Activated CD4-positive, alpha-beta memory T cell treated with anti-CD3 and anti-CD28 coated beads, Interleukin-2, amount 10 ng/mL, durations not matched to agents 7 days and 5 days (primary cell): Measurements from ENCODE around the gene KREMEN1. TPM values are rescaled to one million over a fixed set of nuclear protein-coding genes. Genes with fewer than 3 reads are reported as not detected.

ENCODE experiments used
- CTCF ChIA-PET: fragments of 350-600 bp; sonication (Branson Sonifier 250); formaldehyde crosslinking; loops from one replicate; lab custom pipeline; 2021; ENCODE audit warnings: antibody characterized with exemption, inconsistent platforms; lab: Charles Lee
- POLR2A ChIA-PET: fragments of 350-600 bp; sonication (Branson Sonifier 250); formaldehyde crosslinking; loops from one replicate; lab custom pipeline; 2021; ENCODE audit warnings: antibody characterized with exemption; lab: Charles Lee
- DNase-seq: peaks from one replicate; pipeline ENCODE4 v3.0.0-alpha.2; 2020
- H3K27ac Mint-ChIP-seq: one replicate; pipeline ENCODE4 v1.8.0; 2021; ENCODE audit warnings: mild to moderate bottlenecking, mixed read lengths
- H3K27me3 Mint-ChIP-seq: one replicate; pipeline ENCODE4 v1.8.0; 2021; ENCODE audit warnings: mixed read lengths
- H3K36me3 Mint-ChIP-seq: one replicate; pipeline ENCODE4 v1.8.0; 2021; ENCODE audit warnings: low read depth, mixed read lengths
- H3K4me1 Mint-ChIP-seq: one replicate; pipeline ENCODE4 v1.8.0; 2021; ENCODE audit warnings: mixed read lengths
- H3K4me3 Mint-ChIP-seq: one replicate; pipeline ENCODE4 v1.8.0; 2021; ENCODE audit warnings: mild to moderate bottlenecking, mixed read lengths
- H3K9me3 Mint-ChIP-seq: one replicate; pipeline ENCODE4 v1.8.0; 2021; ENCODE audit warnings: mixed read lengths
- total RNA-seq, 2 experiments: library from RNA; stranded (reverse); gene quantifications; one replicate each; pipeline ENCODE4 v1.2.3, GENCODE V29; 2021

Gene KREMEN1
- total RNA-seq, 2 experiments from 2014 or later = not detected

DNA sequence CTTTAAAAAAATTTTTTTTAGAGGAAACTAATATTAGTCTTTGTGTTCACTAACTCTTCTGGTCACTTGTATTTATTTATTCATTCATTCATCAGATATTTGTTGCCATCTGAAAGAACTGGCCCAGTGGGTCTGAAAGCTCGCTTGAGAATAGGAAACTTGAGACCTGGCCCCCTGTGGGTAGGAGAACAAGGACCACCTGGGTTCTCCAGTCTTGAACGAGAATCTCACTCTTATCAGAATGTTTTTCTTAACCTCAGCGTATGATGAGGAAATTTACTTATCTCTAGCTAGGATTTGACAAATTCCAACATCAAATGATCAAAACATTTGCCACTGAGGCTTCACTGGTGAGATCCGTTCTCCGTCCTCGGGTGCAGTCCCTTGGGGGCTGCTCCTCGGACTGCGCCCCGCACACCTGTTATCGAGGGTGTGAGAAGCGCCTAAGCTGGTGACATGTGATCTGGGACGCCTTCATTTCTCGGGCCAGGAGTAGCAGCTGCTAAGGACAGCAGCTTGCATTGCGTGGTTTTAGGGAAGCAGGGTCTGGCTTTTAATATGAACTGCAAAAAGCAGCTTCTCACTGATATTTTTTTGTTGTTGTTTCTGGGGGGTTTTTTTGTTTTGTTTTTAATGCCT lies 17.5 kb upstream of the KREMEN1 start:
- no peak for DNase-seq
- Mint-ChIP-seq H3K4me3 (no peak overlapping the region), H3K36me3 (no peaks in the 10 kb centered on the region), H3K27me3 (peaks cover 11% of the 10 kb centered on the region), H3K9me3 (no peaks in the 10 kb centered on the region), H3K4me1 (no peaks in the 10 kb centered on the region), H3K27ac (no peak overlapping the region)
- ChIA-PET POLR2A (no interaction called here), CTCF (interaction anchor here (1.2 to 1.5 kb wide), 2 partner anchors 8 to 15 kb away, joined by 3 to 5 read pairs; no protein-coding TSS in a partner anchor)

DNA sequence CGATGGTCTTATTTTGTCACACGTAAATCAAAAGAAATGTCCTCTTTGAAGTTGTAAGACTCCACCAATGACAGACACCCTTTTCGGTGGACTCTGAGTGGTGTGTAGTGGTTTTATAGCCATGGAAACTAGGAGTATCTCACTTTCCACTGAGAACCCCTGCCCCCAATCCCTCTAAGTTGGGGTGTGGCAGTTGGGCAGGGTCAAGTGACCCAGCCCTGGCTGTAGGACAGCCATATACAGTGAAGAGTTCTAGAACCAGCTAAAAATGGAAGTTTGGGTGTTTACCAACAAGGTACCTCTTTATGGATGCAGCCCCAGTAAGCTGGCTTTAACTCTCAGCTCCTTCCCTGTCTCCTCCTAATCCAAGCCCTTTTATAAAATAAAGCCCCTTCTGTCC lies 16.4 kb upstream of the KREMEN1 start:
- DNase-seq = no peak
- no peaks in the 10 kb centered on the region for H3K4me1 Mint-ChIP-seq
- H3K9me3 Mint-ChIP-seq = no peaks in the 10 kb centered on the region
- no peak overlapping the region for H3K4me3 Mint-ChIP-seq
- ChIA-PET POLR2A (no interaction called here), CTCF (interaction anchor here (0.5 to 1.2 kb wide), 2 partner anchors 10 to 66 kb away, joined by 3 to 4 read pairs; no protein-coding TSS in a partner anchor)
- no peaks in the 10 kb centered on the region for H3K36me3 Mint-ChIP-seq
- peaks cover 22% of the 10 kb centered on the region for H3K27me3 Mint-ChIP-seq
- H3K27ac Mint-ChIP-seq = no peak overlapping the region

DNA sequence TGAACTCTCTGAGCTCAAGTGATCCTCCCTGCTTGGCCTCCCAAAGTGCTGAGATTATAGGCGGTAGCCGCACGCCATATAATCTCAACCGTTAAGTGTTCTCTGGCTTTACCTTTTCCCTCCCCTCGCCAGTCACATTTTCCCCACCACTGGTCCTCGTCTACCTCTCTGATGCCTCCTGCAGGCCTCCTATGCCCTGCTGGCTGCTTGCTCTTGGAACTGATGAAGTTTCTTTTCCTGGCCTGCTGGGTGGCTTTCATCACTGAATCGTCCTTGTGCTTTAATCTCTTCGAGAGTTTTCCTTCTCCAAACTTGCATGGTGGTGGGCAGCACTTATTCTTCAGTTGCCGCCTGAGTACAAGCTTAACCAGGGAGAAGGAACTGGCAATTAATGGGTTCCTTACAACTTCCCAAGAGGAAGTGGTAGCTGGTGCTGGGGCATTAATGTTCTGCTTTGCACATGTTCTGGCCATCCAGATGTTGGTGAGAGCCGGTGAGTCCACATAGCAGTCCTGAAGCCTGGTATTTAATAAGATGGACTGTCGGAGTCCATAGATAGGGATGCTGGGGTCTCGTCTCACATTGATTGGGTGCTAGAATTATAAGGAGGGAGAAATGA lies 12.5 kb upstream of the KREMEN1 start:
- no peak overlapping the region for H3K27ac Mint-ChIP-seq
- peaks cover 35% of the 10 kb centered on the region for H3K27me3 Mint-ChIP-seq
- no peak overlapping the region for H3K4me3 Mint-ChIP-seq
- no peaks in the 10 kb centered on the region for H3K9me3 Mint-ChIP-seq
- H3K4me1 Mint-ChIP-seq = peaks cover under 1% of the 10 kb centered on the region
- no peak for DNase-seq
- ChIA-PET POLR2A (no interaction called here), CTCF (no interaction called here)
- no peaks in the 10 kb centered on the region for H3K36me3 Mint-ChIP-seq

DNA sequence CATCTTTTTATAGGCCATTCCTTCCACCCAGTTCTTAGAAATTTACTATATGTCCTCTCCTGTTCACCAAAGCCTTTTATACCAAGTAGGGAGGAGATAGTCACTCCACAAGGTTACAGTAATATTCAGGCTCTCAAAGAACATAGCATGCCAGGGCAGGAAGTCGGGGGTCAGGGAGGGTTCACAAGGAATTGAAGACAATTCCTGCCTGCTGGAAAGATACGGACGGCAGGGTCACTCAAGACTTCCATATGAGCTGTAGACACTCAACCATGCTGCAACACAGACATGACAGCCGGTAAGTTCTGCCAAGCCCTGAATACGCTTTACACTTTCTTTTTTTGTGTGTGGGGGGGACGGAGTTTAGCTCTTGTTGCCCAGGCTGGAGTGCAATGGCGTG lies 11.9 kb upstream of the KREMEN1 start:
- Mint-ChIP-seq H3K27me3 (peaks cover 39% of the 10 kb centered on the region), H3K4me1 (peaks cover 4% of the 10 kb centered on the region), H3K9me3 (no peaks in the 10 kb centered on the region), H3K4me3 (no peak overlapping the region), H3K36me3 (no peaks in the 10 kb centered on the region), H3K27ac (no peak overlapping the region)
- CTCF ChIA-PET = no interaction called here
- POLR2A ChIA-PET = interaction anchor here (0.9 kb wide), 1 partner anchor 142 kb away, joined by 3 read pairs; no protein-coding TSS in a partner anchor
- no peak for DNase-seq

DNA sequence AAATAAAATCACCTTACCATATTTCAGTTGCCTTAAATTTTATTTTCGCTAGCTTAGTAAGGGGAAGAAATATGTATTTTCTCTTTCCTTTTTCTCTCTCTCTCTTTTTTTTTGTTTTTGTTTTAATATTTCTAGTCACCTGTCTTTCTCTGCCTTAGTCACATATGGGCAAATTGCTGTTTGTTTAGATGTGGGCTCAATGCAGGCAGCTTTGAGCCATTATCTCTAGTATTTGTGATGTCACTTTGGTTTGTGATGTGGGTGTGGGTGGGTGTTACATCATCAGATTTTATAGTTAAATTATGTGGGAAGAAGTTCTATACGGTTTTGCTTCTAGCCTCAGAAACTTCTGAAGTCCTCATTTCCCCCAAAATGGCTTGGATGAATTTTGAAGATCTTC lies 11.1 kb upstream of the KREMEN1 start, which contains the start of gene C22orf31:
Gene C22orf31, minus strand, starts transcription at position 59 of the 400 bp plus-strand sequence. Its CDS starts 39 bp downstream, at position 20.
- ChIA-PET CTCF (no interaction called here), POLR2A (interaction anchor here (0.9 kb wide), 1 partner anchor 141 kb away, joined by 3 read pairs; no protein-coding TSS in a partner anchor)
- no peak for DNase-seq
- H3K4me1 Mint-ChIP-seq = peaks cover 5% of the 10 kb centered on the region
- H3K27ac Mint-ChIP-seq = no peak within 1 kb of the TSS
- no peaks in the 10 kb centered on the region for H3K9me3 Mint-ChIP-seq
- no peaks in the 10 kb centered on the region for H3K36me3 Mint-ChIP-seq
- peaks cover 44% of the 10 kb centered on the region for H3K27me3 Mint-ChIP-seq
- H3K4me3 Mint-ChIP-seq = no peak within 1 kb of the TSS

DNA sequence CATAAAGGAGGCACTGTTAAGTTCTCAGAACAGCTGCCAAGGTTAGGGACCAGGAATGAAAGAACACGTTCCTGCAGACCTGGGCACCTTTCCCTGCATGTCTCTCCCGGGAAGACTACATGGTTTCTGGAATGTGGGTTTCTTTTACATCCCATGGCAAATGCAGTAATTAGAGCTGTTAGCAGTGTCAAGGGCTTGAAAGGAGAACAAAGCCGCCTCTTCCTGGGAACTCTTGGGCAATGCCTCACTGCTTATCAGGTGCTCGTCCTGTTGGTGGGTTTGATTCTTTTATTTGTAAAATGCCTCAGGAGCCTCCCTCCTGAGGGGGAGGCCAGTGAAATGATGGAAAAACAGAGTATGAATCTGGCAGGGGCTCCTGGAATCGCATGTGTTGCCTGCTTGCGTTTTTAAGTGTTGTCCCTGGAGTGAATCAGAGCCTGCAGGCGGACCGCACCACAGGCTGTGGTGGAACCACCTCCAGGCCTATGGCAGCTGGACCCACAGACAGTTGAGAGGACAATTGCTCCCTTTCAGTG lies 10.5 kb upstream of the KREMEN1 start:
- CTCF ChIA-PET = no interaction called here
- POLR2A ChIA-PET = no interaction called here
- Mint-ChIP-seq H3K27ac (no peak overlapping the region), H3K4me1 (peaks cover 5% of the 10 kb centered on the region), H3K4me3 (no peak overlapping the region), H3K36me3 (no peaks in the 10 kb centered on the region), H3K9me3 (no peaks in the 10 kb centered on the region), H3K27me3 (peaks cover 46% of the 10 kb centered on the region)
- DNase-seq = no peak

DNA sequence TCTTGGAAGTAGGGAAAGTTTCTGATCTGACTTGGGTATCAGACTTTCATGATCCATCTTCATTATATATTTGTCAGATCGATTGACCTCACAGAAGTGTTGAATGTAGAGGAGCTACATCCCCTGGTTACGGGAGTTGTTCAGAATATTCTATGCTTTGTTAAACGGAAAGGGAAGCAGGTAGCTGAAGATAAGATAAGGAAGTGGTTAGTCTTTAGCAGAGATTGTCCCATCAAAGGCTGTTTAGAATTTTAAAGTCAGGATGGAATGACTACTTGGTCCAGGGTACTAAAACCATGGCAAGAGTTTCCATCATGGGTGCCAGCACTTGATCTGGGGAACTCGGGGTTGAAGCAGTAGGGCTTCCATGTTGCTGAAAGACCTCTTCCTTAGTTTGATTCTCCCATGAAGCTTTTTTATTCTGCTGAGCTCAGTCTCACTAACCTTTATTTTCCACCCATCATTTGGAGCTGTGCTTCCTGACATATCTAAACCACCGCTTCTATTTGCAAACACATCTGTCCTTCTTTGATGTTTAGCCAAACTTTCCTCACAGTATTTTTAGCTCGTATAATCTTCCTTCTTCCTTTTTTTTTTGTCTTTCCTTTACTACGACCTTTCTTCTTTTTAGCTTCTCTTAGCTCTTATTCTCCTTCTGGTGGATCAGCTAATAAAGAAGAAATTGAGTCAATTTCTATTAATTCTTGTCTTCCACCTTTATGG lies 7.2 kb upstream of the KREMEN1 start:
- no peaks in the 10 kb centered on the region for H3K36me3 Mint-ChIP-seq
- no peaks in the 10 kb centered on the region for H3K9me3 Mint-ChIP-seq
- CTCF ChIA-PET = interaction anchor here (0.6 to 1.0 kb wide), 3 partner anchors 25 to 78 kb away, joined by 3 to 5 read pairs (median 3); no protein-coding TSS in a partner anchor
- no peak overlapping the region for H3K27ac Mint-ChIP-seq
- peaks cover 5% of the 10 kb centered on the region for H3K4me1 Mint-ChIP-seq
- H3K27me3 Mint-ChIP-seq = peaks cover 50% of the 10 kb centered on the region
- DNase-seq = no peak
- POLR2A ChIA-PET = no interaction called here
- no peak overlapping the region for H3K4me3 Mint-ChIP-seq

DNA sequence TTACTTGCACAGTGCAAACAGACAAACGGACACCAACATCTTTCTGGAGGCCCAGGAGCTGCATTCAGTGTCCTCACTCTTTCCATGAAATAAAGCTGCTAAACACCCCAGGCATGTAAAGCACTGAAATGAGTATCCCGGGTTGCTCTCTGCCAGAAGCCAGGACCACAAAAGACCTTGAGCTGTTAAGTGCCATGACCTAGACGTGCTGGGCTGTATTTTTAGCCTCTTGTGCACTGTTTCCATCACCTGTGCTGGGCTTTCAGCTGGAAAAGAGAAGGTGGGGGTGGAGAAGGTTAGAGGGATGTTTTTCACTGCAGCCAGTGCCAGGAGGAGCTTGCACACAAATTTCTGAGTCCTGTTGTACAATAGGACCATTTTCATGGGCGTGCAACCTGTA lies 3.4 kb upstream of the KREMEN1 start:
- no peak overlapping the region for H3K27ac Mint-ChIP-seq
- DNase-seq = no peak
- no peak overlapping the region for H3K4me3 Mint-ChIP-seq
- ChIA-PET POLR2A (no interaction called here), CTCF (no interaction called here)
- no peaks in the 10 kb centered on the region for H3K9me3 Mint-ChIP-seq
- H3K4me1 Mint-ChIP-seq = peaks cover 24% of the 10 kb centered on the region
- H3K36me3 Mint-ChIP-seq = no peaks in the 10 kb centered on the region
- peaks cover 58% of the 10 kb centered on the region for H3K27me3 Mint-ChIP-seq

DNA sequence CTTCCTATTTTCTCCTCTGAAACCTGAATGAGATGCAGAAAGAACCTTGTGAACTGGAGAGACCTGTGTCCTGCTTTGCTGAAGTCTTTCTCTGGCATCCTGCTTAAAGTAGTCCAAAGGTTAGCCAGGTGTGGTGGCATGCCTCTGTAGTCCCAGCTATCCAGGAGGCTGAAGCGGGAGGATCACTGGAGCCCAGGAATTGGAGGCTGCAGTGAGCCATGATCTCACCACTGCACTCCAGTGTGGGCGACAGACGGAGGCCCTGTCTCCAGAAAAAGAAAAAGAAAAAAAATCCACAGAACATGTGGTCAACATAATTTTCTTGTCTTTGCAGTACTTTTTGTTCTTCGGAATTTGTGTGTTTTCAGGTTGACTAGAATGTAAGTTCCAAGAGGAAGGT lies 2.3 kb upstream of the KREMEN1 start:
- H3K36me3 Mint-ChIP-seq = no peaks in the 10 kb centered on the region
- DNase-seq = no peak
- H3K4me3 Mint-ChIP-seq = no peak overlapping the region
- H3K9me3 Mint-ChIP-seq = no peaks in the 10 kb centered on the region
- peaks cover 63% of the 10 kb centered on the region for H3K27me3 Mint-ChIP-seq
- H3K27ac Mint-ChIP-seq = no peak overlapping the region
- H3K4me1 Mint-ChIP-seq = peaks cover 22% of the 10 kb centered on the region
- CTCF ChIA-PET = no interaction called here
- POLR2A ChIA-PET = no interaction called here

DNA sequence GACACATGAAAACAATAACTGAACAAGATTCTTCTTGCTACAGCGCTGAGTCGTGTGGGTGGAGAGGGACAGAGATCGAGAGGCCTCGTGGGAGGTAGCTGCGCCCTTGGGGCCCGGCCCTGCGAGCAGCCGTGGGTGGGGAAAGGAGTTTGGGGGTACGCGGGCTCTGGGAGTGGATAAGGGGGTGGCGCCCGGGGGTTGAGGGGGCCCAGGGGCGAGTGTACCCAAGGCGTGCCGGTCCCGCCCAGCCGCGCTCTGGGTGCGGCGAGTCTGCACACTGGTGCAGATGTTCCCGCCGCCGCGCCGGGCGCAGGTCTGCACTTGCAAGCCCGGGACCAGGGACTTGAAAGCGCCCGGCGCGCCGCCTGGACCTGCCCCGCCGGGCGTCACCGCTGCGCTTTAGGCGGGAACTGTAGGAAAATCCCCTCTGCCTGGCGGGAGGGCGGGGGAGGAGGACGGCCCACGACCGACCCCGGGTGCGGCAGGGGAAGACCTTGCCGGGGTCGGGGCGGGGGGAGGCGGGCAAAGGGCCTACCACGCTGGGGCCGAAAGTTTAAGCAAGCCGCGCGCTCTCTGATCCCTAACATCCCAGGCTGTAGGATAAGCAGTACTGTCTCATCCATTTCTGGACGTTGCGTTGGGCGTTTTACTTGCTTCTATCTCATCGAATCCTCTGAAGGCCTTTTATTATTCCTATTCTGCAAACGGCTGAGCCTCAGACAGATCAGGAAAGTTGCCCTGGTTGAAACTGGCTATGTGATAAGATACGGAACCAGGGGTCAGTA lies 1.4 kb upstream of the KREMEN1 start:
- Mint-ChIP-seq H3K27ac (no peak overlapping the region), H3K9me3 (no peaks in the 10 kb centered on the region), H3K4me3 (peak overlapping the region; percentile 54), H3K36me3 (no peaks in the 10 kb centered on the region), H3K27me3 (peaks cover 66% of the 10 kb centered on the region), H3K4me1 (peaks cover 19% of the 10 kb centered on the region)
- DNase-seq = peak; percentile 24
- CTCF ChIA-PET = no interaction called here
- POLR2A ChIA-PET = interaction anchor here (0.8 kb wide), 1 partner anchor 271 kb away, joined by 3 read pairs; the partner anchor contains the start of gene XBP1

DNA sequence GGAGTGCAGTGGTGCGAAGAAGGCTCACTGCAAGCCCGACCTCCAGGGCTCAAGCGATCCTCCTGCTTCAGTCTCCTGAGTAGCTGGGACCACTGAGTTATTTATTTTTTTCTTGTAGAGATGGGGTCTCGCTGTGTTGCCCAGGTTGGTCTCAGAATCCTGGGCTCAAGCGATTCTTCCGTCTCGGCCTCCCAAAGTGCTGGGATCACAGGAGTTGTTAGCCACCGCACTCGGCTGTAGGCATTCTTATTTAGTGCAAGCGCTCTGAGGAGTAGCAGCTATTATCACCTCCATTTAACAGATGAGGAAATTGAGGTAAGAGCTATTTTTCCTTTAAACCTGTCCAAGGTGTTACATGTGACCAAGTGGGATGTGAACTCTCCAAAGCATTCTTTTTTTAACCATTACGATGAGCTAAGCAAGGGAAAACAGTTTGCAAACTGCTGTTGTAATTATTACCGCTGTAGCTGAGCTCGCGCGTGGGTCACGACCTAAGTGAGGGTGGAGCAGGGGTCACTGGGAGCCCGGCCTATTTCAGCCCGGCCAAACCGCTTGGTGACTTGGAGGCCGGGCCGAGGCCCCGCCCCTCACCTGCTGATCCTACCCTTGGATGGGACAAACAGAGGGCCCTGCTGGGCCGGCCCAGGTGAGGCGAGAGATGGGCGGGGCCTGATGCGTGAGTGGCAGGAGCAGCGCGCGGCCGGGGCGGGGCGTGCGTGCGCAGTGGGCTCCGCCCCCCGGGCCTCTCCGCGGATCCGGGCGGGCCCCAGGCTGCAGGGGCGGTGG lies 449 bp upstream of the KREMEN1 start:
- Mint-ChIP-seq H3K4me1 (peaks cover 19% of the 10 kb centered on the region), H3K27ac (no peak overlapping the region), H3K4me3 (peak overlapping the region; percentile 54), H3K9me3 (no peaks in the 10 kb centered on the region), H3K36me3 (no peaks in the 10 kb centered on the region), H3K27me3 (peaks cover 65% of the 10 kb centered on the region)
- POLR2A ChIA-PET = interaction anchor here (0.5 to 0.8 kb wide), 2 partner anchors 272 to 1282 kb away, joined by 3 read pairs; partner anchors contain the start of gene XBP1
- peak; percentile 86 for DNase-seq
- CTCF ChIA-PET = interaction anchor here (0.6 to 1.4 kb wide), 3 partner anchors 60 to 579 kb away, joined by 3 to 5 read pairs (median 4); no protein-coding TSS in a partner anchor
